Right forelimb (tissue), 1 donor: ENCODE results near the gene KLHL26.

ENCODE experiments used
- DNase-seq: peaks from one replicate; pipeline ENCODE4 v3.0.0-alpha.2; 2018

Gene KLHL26

GRCh38 chr19:18697680-18698079 is 60.9 kb downstream of the KLHL26 start:
- DNase-seq: no peak

DNA sequence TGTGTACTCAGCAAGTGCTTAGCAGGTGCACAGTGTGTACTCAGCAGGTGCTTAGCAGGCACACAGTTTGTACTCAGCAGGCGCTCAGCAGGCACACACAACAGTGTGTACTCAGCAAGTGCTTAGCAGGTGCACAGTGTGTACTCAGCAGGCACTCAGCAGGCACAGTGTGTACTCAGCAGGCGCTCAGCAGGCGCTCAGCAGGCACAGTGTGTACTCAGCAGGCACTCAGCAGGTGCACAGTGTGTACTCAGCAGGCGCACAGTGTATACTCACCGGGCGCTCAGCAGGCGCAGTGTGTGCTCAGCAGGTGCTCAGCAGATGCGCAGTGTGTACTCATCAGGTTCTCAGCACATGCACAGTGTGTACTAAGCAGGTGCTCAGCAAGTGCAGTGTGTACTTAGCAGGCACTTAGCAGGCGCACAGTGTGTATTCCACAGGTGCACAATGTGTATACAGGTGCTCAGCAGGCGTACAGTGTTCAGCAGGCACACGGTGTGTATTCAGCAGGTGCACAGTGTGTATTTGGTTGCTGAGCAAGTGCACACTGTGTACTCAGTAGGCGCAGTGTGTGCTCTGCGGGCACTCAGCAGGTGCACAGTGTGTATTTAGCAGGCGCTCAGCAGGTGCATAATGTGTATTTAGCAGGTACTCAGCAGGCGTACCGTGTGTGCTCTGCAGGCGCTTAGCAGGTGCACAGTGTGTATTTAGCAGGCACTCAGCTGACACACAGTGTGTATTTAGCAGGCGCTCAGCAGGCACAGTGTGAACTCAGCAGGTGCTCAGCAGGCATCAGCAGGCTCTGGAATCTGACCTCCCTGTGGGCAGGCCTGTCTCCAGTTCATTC is 61.7 kb downstream of the KLHL26 start:
- DNase-seq: no peak

- no peak for DNase-seq
Measured at GRCh38 chr19:18699403-18700054, 62.7 kb downstream of the KLHL26 start.

DNA sequence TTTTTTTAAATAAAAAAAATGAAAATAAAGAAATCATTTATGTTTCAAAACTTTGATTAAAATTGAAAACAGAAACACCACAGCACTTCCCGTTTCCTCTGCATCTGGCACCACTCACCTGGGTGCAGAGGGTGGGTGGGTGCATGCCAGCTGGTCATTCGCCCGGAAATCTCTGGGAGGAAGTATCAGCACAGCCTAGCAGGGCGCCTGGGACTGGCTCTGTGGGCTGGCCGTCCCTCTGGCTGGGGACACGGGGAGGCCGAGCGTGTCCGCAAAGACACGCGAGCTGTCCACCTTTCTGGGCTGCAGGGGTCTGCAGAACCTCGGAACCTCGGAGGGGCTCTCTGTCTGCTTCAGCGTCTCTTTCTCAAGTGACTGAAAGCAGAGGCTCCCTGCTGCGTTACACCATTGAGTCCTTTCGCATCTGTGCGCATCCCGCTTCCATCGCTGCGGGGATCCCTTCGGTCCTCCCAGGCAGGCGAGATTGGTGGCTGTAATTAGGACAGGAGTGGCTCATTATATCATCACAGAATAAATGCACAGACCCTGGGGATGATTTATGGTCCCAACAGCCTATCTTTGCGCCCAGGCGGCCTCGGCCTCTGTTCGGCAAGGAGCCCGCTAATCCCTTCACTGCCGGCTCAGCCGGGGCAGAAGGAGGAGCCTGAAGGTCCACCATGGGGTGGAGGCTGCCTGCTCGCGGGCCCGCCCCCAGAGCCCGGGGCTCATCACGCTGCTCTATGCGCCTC is 63.8 kb downstream of the KLHL26 start:
- no peak for DNase-seq

GRCh38 chr19:18701250-18701608 is 64.4 kb downstream of the KLHL26 start:
- no peak for DNase-seq

DNA sequence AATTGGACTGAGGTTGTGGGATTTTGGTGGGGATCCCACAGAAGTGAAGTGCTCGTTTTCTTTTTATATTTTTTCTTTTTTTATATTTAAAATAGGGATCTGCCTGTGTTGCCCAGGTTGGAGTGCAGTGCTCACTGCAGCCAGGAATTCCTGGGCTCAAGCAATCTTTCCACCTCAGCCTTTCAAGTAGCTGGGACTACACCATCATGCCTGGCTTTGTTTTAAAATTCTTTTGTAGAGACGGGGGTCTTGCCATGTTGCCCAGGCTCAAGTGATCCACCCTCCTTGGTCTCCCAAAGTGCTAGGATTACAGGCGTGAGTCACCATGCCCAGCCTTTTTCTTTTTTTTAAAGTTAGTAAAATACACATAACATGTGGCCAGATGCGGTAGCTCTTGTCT is 67.2 kb downstream of the KLHL26 start:
- no peak for DNase-seq

GRCh38 chr19:18704971-18705370 is 68.1 kb downstream of the KLHL26 start:
- DNase-seq: no peak

GRCh38 chr19:18708452-18709231 is 71.8 kb downstream of the KLHL26 start:
- no peak for DNase-seq

- no peak for DNase-seq
Measured at GRCh38 chr19:18709546-18709945, 72.7 kb downstream of the KLHL26 start.

DNA sequence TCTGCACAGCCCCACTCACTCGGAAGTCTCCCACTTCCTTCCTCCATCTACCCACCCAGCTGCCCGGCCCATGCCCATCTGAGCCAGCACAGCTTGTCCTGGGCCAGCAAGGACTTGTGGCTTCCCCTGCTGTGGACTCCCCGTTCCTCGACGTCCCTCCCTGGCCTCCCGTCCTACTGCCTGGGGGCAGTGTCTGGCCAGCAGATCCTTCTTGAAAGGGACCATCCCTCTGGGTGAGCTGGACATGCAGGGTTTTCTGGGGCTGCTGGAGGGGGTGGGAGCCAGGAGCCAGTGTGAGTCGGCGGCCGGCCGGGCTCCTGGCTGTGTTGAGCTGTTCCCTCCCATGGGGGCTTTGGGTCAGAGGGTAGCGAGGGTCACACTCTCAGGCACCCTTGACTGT is 73.4 kb downstream of the KLHL26 start:
- no peak for DNase-seq

- DNase-seq: peak; percentile 87
Measured at GRCh38 chr19:18710996-18711751, 74.3 kb downstream of the KLHL26 start.

DNA sequence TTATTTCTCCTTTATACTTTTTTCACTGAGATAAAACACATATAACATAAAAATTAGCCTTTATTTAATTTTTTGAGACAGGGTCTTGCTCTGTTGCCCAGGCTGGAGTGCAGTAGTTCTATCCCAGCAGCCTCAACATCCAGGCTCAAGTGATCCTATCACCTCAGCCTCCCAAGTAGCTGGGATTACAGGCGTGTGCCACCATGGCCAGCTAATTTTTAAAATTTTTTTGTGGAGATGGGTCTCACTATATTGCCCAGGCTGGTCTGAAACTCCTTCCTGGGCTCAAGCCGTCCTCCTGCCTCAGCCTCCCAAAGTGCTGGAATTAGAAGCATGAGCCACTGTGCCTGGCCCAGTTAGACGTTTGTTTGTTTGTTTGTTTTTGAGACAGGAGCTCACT is 75.1 kb downstream of the KLHL26 start:
- no peak for DNase-seq

DNA sequence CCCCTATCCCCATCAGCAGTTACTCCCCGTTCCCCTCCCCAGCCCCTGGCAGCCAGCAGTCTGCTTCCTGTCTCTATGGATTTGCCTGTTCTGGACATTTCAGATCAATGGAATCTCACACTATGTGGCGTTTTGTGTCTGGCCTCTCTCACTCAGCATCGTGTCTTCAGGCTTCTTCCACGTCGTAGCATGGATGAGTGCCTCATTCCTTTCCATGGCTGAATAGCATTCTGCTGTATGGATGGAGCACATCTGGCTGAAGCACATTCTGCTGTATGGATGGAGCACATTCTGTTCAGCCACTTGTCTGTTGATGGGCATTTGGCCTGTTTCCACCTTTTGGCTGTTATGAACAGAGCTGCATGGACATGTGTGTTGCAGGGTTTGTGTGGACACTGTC is 76.2 kb downstream of the KLHL26 start:
- DNase-seq: peak; percentile 69

DNA sequence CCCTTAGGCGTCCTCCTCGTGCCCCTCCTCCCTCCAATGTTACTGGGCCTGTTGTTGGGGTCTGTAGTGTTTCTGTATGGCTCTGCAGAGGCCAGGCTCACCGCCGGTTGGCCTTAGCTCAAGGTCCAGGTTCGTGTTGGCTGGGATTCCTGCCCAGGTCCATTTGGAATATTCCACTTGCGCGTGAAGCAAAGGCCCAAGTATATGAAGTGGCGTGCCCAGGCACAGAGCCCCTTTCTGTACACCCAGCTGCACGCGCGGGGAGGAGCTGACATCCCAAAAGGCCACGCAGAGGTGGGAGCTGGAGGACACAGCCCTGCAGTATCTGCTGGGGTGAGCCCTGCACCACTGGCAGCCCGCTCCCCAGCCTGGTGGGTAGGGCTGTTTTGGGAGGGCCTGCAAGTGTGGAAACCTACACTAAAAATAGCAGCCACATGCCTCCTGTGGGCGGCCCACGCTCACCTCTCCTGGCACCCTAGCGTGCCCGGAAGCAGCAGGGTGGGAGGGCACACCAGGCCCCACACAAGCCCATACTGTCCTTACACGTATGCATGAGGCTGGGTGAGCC is 76.8 kb downstream of the KLHL26 start:
- no peak for DNase-seq

DNA sequence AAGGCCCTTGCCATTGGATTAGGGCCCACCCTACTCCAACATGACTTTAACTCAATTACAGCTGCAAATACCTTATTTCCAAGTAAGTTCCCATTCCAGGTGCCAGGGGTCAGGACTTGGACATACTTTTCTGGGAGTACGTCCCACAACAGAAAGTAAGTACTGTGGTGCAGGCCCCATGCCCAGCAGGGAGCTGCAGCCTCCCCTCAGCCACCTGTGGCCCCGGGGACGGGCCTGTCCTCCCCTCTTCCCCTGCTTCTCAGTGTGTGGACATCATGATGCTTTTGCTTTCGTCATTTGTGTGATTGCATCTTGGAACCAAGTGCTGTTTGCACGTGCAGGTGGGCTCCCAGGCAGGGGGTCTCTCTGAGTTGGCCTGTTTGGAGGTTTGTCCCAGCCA is 78.6 kb downstream of the KLHL26 start:
- DNase-seq: no peak

GRCh38 chr19:18716857-18717256 is 80.0 kb downstream of the KLHL26 start:
- no peak for DNase-seq

- DNase-seq: no peak
Measured at GRCh38 chr19:18717601-18718000, 80.8 kb downstream of the KLHL26 start.

DNA sequence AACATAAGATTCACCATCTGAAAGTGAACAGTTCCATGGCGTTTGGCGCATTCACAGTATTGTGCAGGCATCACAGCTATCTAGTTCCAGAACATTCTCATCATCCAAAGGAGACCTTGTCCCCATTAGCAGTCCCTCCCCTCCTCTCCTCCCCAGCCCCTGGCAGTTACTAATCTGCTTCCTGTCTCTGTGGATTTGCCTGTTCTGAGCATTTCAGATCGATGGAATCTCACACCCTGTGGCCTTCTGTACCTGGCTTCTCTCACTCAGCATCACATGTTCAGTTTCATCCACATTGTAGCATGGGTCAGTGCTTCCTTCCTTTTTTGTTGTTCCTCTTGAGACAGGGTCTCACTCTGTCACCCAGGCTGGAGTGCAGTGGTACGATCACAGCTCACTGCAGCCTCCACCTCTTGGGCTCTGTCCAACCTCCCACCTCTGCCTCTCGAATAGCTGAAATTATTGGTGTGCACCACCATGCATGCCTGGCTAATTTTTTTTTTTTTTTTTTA is 81.2 kb downstream of the KLHL26 start:
- DNase-seq: no peak

- no peak for DNase-seq
Measured at GRCh38 chr19:18718846-18719458, 82.1 kb downstream of the KLHL26 start.

DNA sequence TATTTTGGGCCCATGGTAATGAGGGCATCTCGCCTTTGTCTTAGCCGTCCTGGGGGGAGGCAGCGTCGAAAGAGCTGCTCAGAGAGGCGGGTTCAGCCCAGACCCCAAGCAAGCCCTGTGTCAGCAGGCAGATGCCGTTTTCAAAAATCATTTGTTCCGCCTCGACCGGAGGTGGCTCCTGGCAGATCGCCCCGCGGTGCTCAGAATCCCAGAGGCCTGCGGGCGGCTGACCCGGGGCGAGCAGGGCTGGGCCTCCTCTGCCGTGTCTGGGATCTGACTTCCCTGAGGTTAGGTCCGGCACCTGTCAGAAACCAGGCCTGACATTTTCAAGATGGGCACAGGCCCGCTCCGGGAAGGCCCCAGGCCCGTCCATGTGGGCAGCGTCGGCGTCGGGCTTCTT is 82.7 kb downstream of the KLHL26 start:
- no peak for DNase-seq
